Panc1 (cell line): ENCODE data around the gene FSIP1. TPM values are rescaled to one million over a fixed set of nuclear protein-coding genes. Genes with fewer than 3 reads are reported as not detected.

Source experiments
- ATAC-seq: fragments of 200-7000 bp; cut with Tn5 transposase; 2 replicates; pipeline ENCODE4 v1.9.1; 2020; ENCODE audit warnings: mild to moderate bottlenecking, moderate library complexity
- BruUV-seq: library from RNA; stranded (reverse); fragments of 400-500 nt; replicated peaks from 2 replicates; lab custom pipeline; 2021; lab: Mats Ljungman, UMichigan
- CTCF ChIA-PET: fragments of 300-600 bp; sonication (Branson Sonifier 250); formaldehyde crosslinking; loops from one replicate; lab custom pipeline; 2022; ENCODE audit warnings: antibody characterized with exemption; lab: Charles Lee
- POLR2A ChIA-PET: fragments of 300-600 bp; sonication (Branson Sonifier 250); formaldehyde crosslinking; loops from one replicate; lab custom pipeline; 2022; ENCODE audit warnings: antibody characterized with exemption; lab: Charles Lee
- DNase-seq: peaks from one replicate; pipeline ENCODE4 v3.0.0-alpha.2; 2010; ENCODE audit warnings: low read depth, low spot score
- H3K27ac ChIP-seq: 2 replicates; pipeline ENCODE4 v1.5.1; 2011; ENCODE audit warnings: mild to moderate bottlenecking, low read length, inconsistent platforms
- H3K27me3 ChIP-seq: fragments of 200-500 bp; sonication (Bioruptor generic); 2 replicates; pipeline ENCODE4 v1.6.0; 2014; ENCODE audit warnings: low read length, inconsistent platforms; ENCODE audit not compliant: control insufficient read depth, insufficient read depth
- H3K36me3 ChIP-seq: fragments of 200-500 bp; sonication (Bioruptor generic); 2 replicates; pipeline ENCODE4 v1.5.1; 2014; ENCODE audit warnings: inconsistent platforms, mild to moderate bottlenecking, low read length, moderate library complexity; ENCODE audit not compliant: control insufficient read depth, insufficient read depth
- H3K4me1 ChIP-seq: 2 replicates; pipeline ENCODE4 v1.5.1; 2011; ENCODE audit warnings: inconsistent platforms, mild to moderate bottlenecking, low read length, moderate library complexity; ENCODE audit not compliant: control insufficient read depth, insufficient read depth
- H3K4me3 ChIP-seq, 2 experiments: 2 replicates each; pipeline ENCODE4 v1.5.1; 2011 to 2012; ENCODE audit warnings: low read depth in 2 of 2, low read length in 2 of 2, mild to moderate bottlenecking in 2 of 2, inconsistent platforms in 1 of 2, moderate library complexity in 1 of 2
- H3K9me3 ChIP-seq: fragments of 200-500 bp; sonication (Bioruptor generic); 2 replicates; pipeline ENCODE4 v1.5.1; 2014; ENCODE audit warnings: low read depth, mild to moderate bottlenecking, inconsistent platforms, low read length, moderate library complexity; ENCODE audit not compliant: control insufficient read depth, insufficient read depth
- CTCF ChIP-seq: fragments of 450-650 bp; IDR thresholded peaks from 2 replicates; pipeline ENCODE4 v1.5.1; 2017; ENCODE audit warnings: mild to moderate bottlenecking
- POLR2AphosphoS5 ChIP-seq: IDR thresholded peaks from 2 replicates; pipeline ENCODE4 v1.6.1; 2012; ENCODE audit warnings: mild to moderate bottlenecking, low read depth, low read length, moderate library complexity
- SIN3A ChIP-seq: IDR thresholded peaks from 2 replicates; pipeline ENCODE4 v1.6.1; 2012; ENCODE audit warnings: low read depth, mild to moderate bottlenecking, low read length, moderate library complexity, borderline replicate concordance; ENCODE audit not compliant: insufficient read depth
- TCF7L2 ChIP-seq: IDR thresholded peaks from 2 replicates; pipeline ENCODE4 v1.6.1; 2011; ENCODE audit warnings: mild to moderate bottlenecking, low read depth, low read length, inconsistent platforms
- in situ Hi-C: cut with HindIII; loops from 2 replicates; pipeline ENCODE4 v1.10.0; 2016; ENCODE audit warnings: low sequenced_read_pairs, low pct_unique_long_range_greater_than_20kb
- intact Hi-C: fragments of 100-400 bp; cut with micrococcal nuclease; formaldehyde crosslinking; loops from one replicate; pipeline ENCODE4 v1.10.0; 2022; ENCODE audit not compliant: unreplicated experiment
- total RNA-seq: library from RNA; stranded (reverse); gene quantifications from one replicate; pipeline ENCODE4 v1.2.1, GENCODE V29; 2021; ENCODE audit not compliant: unreplicated experiment
- TF ChIP-seq, protein P1 (sequence below), 2 experiments: IDR thresholded peaks; 2 replicates each; pipeline ENCODE4 v1.6.1; 2011 to 2012; ENCODE audit warnings: low read depth in 2 of 2, control low read depth in 1 of 2, low read length in 1 of 2, mild to moderate bottlenecking in 1 of 2, moderate library complexity in 1 of 2; ENCODE audit not compliant: insufficient read depth in 1 of 2

Gene FSIP1
- total RNA-seq, 1 experiment from 2014 or later, result 1.4 TPM

GRCh38 chr15:39796601-39797000 lies 14.0 kb upstream of the FSIP1 start:
- intact Hi-C loops, result no loop called here
- H3K4me3 ChIP-seq, result no peak overlapping the region
- BruUV-seq, result no TSS peak
- ChIA-PET CTCF (no interaction called here), POLR2A (no interaction called here)
- in situ Hi-C loops, result loop anchor here (5.0 kb wide), 1 partner anchor 91 kb away; no protein-coding TSS in a partner anchor
- H3K4me1 ChIP-seq, result no peaks in the 10 kb centered on the region
- DNase-seq (no peak), ATAC-seq (no peak)
- no peaks in the 10 kb centered on the region for H3K36me3 ChIP-seq
- no peaks in the 10 kb centered on the region for H3K27me3 ChIP-seq
- no peak for TF ChIP-seq TCF7L2
- no peak for TF ChIP-seq POLR2AphosphoS5
- TF ChIP-seq, protein P1, sequence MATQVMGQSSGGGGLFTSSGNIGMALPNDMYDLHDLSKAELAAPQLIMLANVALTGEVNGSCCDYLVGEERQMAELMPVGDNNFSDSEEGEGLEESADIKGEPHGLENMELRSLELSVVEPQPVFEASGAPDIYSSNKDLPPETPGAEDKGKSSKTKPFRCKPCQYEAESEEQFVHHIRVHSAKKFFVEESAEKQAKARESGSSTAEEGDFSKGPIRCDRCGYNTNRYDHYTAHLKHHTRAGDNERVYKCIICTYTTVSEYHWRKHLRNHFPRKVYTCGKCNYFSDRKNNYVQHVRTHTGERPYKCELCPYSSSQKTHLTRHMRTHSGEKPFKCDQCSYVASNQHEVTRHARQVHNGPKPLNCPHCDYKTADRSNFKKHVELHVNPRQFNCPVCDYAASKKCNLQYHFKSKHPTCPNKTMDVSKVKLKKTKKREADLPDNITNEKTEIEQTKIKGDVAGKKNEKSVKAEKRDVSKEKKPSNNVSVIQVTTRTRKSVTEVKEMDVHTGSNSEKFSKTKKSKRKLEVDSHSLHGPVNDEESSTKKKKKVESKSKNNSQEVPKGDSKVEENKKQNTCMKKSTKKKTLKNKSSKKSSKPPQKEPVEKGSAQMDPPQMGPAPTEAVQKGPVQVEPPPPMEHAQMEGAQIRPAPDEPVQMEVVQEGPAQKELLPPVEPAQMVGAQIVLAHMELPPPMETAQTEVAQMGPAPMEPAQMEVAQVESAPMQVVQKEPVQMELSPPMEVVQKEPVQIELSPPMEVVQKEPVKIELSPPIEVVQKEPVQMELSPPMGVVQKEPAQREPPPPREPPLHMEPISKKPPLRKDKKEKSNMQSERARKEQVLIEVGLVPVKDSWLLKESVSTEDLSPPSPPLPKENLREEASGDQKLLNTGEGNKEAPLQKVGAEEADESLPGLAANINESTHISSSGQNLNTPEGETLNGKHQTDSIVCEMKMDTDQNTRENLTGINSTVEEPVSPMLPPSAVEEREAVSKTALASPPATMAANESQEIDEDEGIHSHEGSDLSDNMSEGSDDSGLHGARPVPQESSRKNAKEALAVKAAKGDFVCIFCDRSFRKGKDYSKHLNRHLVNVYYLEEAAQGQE (IDR thresholded peaks at IDR 0.05; ENCODE audit: insufficient read depth in 1 of 2, low read depth in 2 of 2, low read length in 1 of 2), result no peak
- no peak for TF ChIP-seq SIN3A
- no peak for TF ChIP-seq CTCF
- no peaks in the 10 kb centered on the region for H3K9me3 ChIP-seq
- H3K27ac ChIP-seq, result no peak overlapping the region

GRCh38 chr15:39795486-39795885 lies 12.8 kb upstream of the FSIP1 start:
- Histone ChIP-seq H3K36me3 (no peaks in the 10 kb centered on the region), H3K4me1 (no peaks in the 10 kb centered on the region), H3K4me3 (no peak overlapping the region), H3K9me3 (no peaks in the 10 kb centered on the region), H3K27me3 (no peaks in the 10 kb centered on the region), H3K27ac (no peak overlapping the region)
- DNase-seq (no peak), ATAC-seq (no peak)
- TF ChIP-seq CTCF, result no peak
- TF ChIP-seq, protein P1 (IDR thresholded peaks at IDR 0.05; ENCODE audit: insufficient read depth in 1 of 2, low read depth in 2 of 2, low read length in 1 of 2), result no peak
- no peak for TF ChIP-seq POLR2AphosphoS5
- no peak for TF ChIP-seq SIN3A
- TF ChIP-seq TCF7L2, result no peak
- CTCF ChIA-PET, result no interaction called here
- POLR2A ChIA-PET, result no interaction called here
- no TSS peak for BruUV-seq
- intact Hi-C loops (no loop called here), in situ Hi-C loops (loop anchor here (5.0 kb wide), 1 partner anchor 92 kb away; no protein-coding TSS in a partner anchor)
